ENCODE measurements around the gene PDIA5.
"Not testable (repeated sequence)": the region's sequence is repeated elsewhere in the genome, so short reads cannot be mapped to it uniquely, and the experiment has no call there.

The PDIA5 gene

GRCh38 chr3:123147754-123148535 lies 81.1 kb downstream of the PDIA5 start:
- DNase-seq (ENCODE audit: low read depth) = no peak
- no peak for TF ChIP-seq CTCF (IDR thresholded peaks at IDR 0.05; ENCODE audit: control insufficient read depth, insufficient read depth, low read depth, low read length, missing control alignments)
- no peak overlapping the region for H3K4me3 ChIP-seq (ENCODE audit: control insufficient read depth, low read depth, low read length)

DNA sequence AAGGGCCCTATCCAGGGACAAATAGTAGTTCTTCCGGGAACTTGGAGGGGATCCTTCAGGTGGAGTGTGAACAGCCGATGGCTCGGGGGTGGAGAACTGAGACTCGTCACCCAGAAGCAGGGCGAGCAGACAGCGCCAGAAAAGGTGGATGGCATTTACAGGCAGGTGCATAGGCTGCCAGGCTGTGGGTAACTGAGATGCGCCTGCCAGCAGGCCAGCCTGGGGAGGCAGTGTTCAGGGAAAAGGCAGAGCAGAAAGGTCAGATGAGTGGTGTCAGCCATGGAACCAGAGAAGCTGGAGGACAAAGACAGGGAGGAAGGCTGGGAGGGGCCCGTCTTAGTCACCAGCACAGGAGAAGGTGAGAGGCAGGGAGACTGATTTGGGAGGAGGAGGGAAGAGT lies 81.9 kb downstream of the PDIA5 start:
- no peak overlapping the region for H3K4me3 ChIP-seq (ENCODE audit: control insufficient read depth, low read depth, low read length)
- TF ChIP-seq CTCF (IDR thresholded peaks at IDR 0.05; ENCODE audit: control insufficient read depth, insufficient read depth, low read depth, low read length, missing control alignments) = no peak
- DNase-seq (ENCODE audit: low read depth) = no peak

DNA sequence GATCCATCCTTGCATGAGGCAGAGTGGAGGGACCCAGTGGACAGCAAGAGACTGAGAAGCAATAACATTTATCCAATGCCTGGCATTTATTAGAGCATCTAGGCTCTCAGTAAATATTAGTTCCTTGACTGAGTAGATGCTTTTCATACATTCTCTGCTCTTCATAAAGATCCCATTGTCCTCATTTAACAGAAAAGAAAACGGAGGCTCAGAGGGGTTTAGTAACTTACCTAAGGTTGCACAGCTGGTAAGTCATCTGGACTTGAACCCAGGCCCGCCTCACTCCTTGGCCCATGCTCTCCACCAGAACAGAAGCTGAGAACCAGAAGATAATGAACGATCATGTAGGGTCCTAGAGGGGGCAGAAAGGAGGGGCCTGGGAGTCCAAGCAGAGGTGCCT lies 82.7 kb downstream of the PDIA5 start:
- no peak for DNase-seq (ENCODE audit: low read depth)
- no peak for TF ChIP-seq CTCF (IDR thresholded peaks at IDR 0.05; ENCODE audit: control insufficient read depth, insufficient read depth, low read depth, low read length, missing control alignments)

GRCh38 chr3:123150449-123151215 lies 83.8 kb downstream of the PDIA5 start:
- no peak for DNase-seq (ENCODE audit: low read depth)
- no peak for TF ChIP-seq CTCF (IDR thresholded peaks at IDR 0.05; ENCODE audit: control insufficient read depth, insufficient read depth, low read depth, low read length, missing control alignments)
- no peak overlapping the region for H3K4me3 ChIP-seq (ENCODE audit: control insufficient read depth, low read depth, low read length)

More for the DNA sequence above, 82.7 kb downstream of the PDIA5 start:
- no peak overlapping the region for H3K4me3 ChIP-seq (ENCODE audit: control insufficient read depth, low read depth, low read length)

DNA sequence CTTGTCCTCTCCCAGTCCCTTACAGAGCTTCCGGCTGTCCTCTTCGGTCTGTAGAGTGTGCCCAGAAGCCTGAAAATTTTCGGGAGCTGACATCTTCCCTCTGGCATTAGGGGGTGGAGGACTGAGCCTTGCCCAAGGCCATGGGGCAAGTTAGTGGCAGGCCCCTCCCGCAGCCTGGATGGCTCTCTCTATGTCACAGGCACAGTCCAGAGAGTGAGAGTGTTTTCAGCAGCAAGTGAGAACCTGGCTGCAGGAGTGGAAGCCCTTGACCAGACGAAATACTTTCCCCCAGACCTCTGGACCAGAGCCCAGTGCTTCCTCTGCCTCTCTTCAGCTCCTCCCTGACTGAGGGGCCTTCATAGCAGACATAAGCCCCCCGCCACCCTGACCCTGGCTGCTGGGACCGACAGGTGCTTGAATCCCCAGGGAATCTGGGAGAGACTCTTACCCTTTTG lies 84.5 kb downstream of the PDIA5 start:
- TF ChIP-seq CTCF (IDR thresholded peaks at IDR 0.05; ENCODE audit: control insufficient read depth, insufficient read depth, low read depth, low read length, missing control alignments) = no peak
- no peak overlapping the region for H3K4me3 ChIP-seq (ENCODE audit: control insufficient read depth, low read depth, low read length)

DNA sequence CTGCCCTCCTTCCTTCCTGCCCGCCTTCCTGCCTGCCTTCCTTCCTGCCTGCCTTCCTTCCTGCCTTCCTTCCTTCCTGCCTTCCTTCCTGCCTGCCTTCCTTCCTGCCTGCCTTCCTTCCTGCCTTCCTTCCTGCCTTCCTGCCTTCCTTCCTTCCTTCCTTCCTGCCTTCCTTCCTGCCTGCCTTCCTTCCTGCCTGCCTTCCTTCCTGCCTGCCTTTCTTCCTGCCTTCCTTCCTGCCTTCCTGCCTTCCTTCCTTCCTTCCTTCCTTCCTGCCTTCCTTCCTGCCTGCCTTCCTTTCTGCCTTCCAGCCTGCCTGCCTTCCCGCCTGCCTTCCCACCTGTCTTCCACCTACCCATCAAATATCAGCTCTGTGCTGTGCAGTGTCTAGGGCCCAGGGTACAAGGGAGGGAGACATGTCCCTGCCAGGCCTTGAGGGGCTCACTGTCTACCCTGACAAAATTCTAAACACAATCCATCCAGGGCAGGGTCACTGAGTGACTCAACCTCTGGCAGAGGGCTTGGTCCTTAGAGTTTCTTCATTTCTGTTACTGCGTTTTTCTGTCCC lies 85.1 kb downstream of the PDIA5 start:
- not testable (repeated sequence) for DNase-seq (ENCODE audit: low read depth); H3K4me3 ChIP-seq (ENCODE audit: control insufficient read depth, low read depth, low read length)

More for the DNA sequence above, 84.5 kb downstream of the PDIA5 start:
- no peak for DNase-seq (ENCODE audit: low read depth)

- TF ChIP-seq CTCF (IDR thresholded peaks at IDR 0.05; ENCODE audit: control insufficient read depth, insufficient read depth, low read depth, low read length, missing control alignments) = no peak
- H3K4me3 ChIP-seq (ENCODE audit: control insufficient read depth, low read depth, low read length) = no peak overlapping the region
- DNase-seq (ENCODE audit: low read depth) = no peak
These were observed 85.9 kb downstream of the PDIA5 start for GRCh38 chr3:123152687-123153086.

Measured in AG09309 (cell line).